NCI-H2107 (cell line): Measurements from ENCODE around the gene CSF1R.
"Not testable (repeated sequence)": the region's sequence is repeated elsewhere in the genome, so short reads cannot be mapped to it uniquely, and the experiment has no call there.

ENCODE experiments used
- DNase-seq: peaks from one replicate; lab custom pipeline; 2025; lab: John Stamatoyannopoulos, UW

Gene CSF1R

DNA sequence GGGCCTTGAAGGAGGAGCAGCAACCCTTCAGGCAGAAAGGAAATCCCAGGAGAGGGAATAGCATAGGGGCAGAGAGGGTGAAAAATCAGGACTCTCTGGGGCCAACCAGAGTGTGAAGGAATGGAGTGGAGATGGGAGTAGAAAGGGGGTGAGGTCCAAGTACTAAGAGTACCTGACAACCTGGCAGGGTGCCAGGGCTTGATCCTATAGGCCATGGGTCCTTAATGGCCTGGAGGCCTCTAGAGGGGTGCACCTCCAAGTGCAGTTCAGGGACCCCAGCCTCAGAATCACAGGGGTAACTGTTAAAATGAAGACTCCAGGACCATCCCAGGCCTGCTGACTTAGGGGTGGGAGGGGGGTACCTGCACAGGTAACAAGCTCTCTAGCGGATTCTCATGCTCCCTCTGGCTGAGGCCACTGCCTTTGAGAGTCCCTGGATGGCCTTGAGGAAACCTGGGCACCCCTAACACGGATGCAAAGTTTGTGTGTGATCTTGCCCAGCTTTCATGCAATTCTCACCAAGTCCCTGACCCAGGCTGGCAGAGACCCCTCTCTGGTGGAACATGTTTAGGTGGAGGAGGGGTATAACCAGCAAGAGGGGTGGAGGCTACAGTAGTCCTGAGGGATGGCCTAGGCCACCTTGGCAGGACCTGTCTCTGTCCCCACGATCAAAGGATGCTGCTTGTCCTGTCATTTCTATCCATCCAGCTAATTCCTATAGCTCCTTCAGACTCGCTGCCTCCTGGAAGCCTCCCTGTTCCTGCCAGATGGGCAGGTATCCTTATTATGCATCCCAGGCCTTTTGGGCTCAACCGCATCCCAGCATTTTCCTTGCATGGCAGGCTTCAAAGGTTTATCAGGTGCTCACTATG is 17.6 kb upstream of the CSF1R start:
- DNase-seq = no peak

DNA sequence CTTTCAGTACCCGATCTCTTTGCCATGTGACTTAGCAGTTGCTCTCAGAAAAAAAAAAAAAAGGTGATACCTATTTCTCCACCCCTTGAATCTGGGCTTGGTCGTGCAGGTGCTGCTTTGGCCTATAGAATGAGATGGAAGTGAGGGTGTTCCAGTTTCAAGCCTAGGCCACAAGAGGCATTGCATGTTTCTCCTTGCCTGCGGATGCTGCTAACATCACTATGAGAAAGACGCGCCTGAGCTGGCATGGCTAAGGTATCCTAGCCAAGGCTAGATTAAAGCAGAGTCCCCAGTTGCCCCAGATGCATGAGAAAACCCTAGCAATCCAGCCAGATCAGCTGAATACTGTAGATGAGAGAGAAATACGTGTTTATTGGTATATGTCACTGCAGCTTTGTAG is 14.7 kb upstream of the CSF1R start:
- DNase-seq = no peak

DNA sequence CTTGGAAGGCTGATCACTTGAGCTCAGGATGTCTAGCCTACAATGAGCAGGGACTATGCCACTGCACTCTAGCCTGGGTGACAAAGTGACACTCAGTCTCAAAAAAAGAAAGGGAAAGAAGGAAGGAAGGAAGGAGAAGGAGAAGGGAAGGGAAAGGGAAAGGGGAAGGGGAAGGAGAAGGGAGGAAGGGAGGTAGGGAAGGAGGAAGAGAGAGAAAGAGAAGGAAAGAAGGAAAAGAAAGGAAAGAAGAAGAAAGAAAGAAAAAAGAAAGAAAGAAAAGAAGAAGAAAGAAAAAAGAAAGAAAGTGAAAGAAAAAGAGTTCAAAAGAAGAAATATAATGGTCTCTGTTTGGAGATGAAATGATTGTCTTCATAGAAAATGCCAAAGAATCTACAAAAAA is 10.8 kb upstream of the CSF1R start:
- DNase-seq = no peak

DNA sequence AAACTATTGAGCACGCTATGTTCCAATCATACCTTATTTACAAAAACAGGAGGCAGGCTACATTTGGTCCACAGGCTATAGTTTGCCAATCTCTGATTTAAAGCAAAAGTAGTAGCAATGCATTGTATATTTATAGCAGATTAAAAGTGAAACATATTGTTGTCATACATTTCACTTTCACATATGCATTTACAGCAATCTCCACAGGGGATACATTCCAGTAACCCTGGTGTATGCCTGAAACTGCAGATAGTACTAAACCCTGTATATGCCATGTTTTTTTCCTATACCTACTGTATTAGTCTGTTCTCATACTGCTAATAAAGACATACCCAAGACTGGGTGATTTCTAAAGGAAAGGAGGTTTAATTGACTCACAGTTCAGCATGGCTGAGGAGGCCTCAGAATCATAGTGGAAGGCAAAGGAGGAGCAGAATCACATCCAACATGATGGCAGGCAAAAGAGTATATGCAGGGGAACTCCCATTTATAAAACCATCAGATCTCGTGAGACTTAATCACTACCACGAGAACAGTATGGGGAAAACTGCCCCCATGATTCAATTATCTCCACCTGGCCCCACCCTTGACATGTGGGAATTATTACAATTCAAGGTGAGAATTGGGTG is 5.9 kb upstream of the CSF1R start:
- no peak for DNase-seq

DNA sequence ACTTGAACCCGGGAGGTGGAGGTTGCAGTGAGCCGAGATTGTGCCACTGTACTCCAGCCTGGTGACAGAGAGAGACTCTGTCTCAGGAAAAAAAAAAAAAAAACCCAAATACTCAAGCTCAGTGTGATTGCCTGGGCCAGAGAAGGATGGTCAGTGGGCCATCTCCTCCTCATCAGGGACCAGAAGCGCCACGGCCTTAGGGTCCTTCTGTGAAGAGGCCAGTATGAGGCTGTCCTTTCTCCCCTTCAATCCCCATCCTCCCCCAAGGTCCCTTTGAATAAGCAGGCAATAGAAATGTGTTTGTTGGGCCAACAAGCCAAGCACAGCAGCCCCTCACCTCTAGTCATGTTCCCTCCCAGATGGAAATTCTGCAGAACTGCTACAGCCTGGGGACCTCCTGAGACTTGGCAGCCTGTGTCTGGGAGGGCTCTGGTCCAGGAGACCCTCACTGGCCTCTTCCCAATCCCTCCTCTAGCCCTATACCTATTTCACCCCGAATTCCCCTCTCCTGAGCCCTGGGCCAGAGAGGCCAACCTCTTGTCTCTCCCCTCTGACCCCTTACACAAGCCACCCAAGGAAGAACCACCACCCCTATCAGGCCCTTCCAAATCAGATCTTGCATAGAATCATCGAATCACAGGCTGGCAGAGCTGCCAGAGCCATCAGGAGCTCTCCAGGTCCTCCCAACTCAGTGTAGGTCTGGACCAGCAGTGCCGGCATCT is 1.0 kb downstream of the CSF1R start:
- DNase-seq = no peak

DNA sequence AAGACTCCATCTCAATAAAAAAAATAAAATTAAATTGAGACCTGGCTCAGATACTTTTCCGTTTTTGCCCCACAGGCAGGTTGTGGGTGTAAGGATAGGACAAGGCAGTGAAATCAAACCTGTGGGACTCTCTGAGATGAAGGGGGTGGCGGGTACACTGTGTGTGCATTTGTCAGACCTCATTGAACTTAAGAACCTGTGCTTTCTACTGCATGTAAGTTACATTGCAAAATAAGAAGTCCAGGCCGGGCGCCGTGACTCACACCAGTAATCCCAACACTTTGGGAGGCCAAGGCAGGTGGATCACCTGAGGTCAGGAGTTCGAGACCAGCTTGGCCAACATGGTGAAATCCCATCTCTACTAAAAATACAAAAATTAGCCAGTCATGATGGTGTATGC is 1.6 kb downstream of the CSF1R start:
- not testable (repeated sequence) for DNase-seq

DNA sequence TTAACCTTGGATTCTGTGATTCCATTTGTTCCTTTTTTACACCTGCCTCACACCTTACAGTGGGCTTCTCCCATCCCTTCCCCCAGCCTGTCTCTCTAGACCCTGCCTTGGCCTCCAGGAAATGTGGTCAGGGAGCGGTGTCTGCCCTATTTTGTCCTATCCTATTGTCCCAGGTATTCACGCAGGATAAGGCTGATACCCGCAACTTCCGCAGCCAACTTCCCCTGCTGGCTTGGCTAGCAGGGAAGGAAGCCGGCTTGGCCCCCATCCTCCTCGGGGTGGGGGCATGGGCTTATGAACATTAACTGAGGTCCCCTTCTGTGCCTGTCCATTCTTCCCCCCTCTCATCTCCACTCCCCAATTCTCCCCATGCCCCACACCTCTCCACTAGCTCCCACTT is 3.5 kb downstream of the CSF1R start:
- DNase-seq = no peak

DNA sequence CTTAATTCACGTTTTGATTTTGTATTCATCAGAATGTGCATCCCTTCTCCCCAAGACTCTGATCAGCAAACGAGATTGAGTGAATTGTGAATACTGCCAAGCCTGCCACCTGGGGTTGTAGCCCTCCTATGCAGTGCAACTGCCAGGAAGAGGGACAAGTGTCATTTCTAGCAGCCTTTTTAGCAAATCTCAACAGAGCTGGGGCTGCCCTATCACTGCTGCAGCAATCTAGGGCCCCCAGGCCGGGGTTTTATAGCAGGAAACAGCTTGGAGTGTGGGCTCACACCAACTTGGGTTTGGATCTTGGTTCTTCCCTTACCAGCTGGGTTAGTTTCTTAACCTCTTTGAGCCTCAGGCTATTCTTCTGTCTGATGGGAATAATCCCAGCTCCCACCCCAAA is 4.0 kb downstream of the CSF1R start:
- DNase-seq = no peak

DNA sequence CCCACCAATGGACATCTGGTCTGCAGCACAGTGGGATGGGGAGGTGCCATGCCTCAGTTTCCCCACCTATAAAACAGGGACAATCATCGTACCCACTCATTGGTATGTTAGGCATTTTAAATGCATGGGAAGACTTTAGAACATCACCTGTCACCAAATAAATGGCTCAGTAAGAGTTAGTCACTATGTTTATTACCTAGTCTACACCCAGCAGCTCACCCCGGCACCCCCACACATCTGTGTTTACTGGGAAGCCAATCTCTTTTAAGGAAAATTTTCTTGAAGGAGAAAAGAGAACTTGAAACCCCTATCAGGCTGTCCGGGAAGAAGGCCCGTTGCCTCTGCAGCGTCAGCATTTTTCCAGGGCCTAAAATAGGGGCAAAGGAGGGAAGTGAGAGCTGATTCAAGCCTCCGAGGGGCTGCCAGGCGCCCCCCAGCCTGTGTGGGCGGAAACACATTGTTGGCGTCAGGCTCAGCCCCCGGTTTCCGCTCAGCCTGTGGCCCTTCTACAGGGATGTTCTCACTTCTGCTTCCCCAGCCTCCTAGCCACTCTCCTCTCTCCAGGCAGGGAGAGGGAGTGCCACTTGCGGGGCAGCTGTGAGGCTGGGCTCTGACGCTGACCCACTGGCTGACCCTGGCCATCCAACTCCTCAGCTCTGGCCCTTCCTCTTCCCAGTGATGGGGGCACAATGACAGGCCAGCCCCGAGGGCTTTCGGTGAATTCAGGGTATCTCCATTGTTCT is 4.6 kb downstream of the CSF1R start:
- DNase-seq = no peak

DNA sequence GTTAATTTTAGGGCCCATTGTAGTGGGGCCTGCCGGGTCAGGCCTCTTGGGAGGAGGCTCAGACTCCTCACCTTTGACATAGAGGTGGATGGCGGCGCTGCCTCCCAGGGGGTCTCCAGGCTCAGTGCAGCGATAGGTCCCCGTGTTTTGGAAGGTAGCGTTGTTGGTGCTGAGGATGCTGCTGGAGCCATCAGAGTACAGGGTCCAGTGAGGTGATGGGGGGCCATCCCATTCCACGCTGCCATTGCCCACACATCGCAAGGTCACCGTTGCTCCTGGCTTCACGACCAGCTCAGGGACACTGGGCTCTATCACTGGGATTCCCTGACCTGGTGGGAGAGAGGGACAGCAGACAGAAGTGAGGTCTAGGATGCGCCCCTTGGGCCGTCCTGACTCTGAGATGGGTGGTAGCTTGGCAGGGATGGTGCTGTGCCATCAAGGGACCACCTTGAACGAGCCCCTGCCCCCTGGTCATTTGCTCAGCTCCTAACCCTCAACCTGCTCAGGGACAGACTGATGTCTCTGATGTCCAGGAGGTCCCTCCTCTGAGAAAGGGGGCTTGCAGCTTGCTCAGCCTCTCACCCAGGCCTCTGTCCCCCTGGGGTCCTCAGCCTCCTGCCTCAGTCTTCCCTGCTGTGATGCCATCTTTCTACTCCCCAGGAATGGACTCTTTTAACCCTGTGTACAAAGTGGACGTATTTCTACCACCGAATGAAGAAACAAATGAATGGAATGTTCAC is 5.5 kb downstream of the CSF1R start:
- no peak for DNase-seq

DNA sequence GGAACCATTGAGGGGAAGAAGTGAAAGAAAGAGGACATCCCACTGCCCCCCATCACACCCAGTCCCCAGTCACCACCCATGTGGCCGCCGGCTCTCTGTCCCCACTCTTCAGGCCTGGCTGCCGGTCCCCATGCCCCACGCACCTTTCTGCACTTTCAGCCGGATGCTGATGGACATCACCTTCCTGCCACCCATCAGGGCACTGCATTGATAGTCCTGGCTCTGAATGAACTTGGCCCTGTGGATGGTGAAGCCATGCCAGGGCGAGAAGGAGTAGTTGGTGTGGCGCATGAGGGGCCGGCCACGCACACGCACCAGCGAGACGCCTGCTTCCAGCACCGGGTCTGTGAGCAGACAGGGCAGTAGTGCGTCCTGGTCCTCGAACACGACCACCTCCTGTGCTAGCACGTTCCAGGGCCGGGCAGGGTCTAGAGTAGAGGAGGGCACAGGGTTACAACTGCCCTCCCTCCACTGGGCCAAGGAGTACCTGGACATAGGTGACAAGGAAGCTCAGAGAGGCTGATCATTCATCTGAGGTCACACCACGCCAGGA is 6.4 kb downstream of the CSF1R start:
- no peak for DNase-seq

DNA sequence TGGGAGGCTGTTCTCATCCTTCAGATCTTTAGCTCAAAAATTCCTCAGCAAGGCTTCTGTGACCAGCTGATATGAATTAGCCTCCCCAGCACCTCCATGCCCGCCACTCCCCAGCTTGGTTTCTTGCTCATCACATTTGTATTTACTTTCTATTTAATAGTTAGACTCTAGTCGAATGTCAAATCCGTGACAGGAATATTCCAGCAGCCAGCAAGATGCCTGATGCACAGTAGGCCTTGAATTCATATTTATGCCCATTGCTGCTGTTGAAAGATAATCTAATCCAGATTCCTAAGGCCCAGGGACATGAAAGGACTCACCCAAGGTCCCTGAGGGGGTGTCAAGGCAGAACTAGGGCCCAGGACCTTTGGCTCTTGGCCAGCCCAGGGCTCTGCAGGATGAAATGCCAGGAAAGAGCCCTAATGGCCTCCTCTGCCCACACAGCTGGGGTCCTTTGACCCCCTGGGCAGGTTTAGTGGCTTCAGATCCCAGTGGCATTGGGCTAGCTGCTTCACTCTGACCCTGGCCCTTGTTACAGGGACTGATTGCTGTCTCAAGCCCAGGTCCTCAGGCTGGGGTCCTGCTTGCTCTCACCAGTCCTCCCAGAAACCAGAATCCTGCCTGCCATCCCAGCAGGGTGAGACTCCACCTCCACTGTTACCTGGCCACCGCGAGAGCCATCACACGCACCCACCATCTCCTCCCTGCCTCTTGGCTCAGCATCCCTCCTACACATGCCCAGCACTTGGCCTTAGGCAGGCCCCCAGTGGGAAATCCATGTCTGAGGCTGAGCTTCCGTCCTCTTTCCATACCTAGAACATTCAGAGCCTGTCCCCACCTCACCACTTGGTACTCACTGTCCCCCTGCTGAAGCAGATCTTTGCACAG is 7.3 kb downstream of the CSF1R start:
- no peak for DNase-seq

DNA sequence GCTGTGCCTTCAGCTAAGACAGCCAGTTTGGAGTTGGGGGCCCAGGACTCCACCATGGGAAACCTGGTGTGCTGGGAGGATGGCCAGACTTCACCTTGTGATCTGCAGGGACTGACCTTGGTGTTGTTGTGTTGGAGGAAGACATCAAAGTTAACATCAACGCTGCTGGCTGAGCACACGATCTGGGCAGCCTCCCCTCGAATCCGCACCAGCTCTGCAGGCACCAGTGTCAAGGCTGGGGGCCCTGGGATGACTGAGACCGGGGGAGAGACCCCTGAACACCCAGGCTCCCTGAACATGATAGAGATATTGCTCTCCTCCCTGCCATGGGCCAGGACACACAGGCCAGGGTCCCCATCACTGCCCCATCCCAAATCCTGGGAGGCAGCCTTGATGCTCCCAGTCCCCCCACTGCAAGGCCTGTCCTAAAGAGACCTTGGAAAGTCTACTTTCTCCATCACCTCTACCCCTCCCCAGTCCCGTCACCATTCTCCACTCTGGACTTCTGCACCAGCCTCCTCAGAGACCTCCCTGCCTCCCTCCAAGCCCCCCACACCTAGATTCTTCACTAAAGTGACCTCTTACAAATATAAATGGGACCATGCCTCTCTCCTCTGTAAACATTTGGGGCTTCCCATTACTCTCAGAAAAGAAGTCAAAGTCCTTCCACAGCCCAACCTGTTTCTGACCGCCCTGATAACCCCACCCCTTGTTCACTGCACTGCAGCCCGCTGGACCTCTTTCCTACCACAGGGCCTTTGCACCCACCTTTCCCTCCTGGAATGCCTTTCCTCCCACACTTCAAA is 8.2 kb downstream of the CSF1R start:
- no peak for DNase-seq

DNA sequence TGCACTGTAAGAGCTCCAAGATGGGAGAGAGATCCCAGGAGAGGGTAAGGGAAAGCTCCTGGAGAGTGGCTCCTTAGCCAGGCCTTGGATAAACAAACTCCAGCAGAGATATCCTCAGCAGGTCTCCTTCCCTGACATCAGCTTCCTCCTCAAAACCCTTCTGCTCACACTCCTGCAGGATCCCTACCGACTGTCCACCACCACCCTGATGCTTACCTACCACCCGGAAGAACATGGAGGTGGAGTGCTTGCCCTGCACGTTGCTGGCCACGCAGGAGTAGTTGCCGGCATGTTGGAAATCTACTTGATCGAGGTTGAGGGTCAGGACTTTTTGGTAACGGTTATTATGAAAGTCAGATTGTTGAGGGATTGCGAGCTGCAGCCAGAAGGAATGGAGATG is 9.3 kb downstream of the CSF1R start:
- no peak for DNase-seq

DNA sequence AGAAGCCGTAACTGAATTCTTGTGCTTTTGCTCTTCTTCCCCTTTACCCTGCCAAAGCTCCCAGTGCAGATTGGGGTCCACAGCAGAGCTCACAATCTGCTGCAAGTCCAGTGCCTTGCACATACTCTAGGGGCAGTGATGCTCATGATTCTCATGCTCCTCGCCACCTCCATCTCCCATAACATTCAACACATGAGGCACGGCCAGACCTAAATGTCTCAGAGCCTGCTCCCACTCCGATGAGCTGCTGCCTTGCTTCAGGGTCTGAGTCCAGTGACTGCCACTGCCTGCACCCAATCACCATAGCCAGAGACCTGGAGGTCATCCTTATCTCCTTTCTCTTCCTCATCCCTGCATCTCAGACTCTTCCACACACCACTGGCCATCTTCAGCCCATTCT is 10.5 kb downstream of the CSF1R start:
- no peak for DNase-seq

DNA sequence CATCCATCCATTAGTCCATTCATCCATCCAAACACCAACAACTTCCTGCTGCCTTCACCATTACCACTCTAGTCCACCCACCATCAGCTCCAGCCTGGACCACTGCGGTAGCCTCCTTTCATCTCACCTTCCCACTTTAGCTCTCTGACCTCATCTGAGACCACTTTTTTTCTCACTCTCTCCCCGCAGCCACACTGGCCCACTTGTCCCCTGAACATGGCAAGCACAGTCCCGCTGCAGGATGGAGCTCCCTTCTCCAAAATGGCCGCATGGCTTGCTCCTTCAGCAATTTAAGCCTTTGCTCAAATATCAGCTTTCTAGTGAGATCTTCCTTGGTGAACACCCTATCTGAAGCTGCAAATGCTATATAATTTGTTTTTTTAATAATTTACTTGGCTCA is 11.1 kb downstream of the CSF1R start:
- DNase-seq = no peak

DNA sequence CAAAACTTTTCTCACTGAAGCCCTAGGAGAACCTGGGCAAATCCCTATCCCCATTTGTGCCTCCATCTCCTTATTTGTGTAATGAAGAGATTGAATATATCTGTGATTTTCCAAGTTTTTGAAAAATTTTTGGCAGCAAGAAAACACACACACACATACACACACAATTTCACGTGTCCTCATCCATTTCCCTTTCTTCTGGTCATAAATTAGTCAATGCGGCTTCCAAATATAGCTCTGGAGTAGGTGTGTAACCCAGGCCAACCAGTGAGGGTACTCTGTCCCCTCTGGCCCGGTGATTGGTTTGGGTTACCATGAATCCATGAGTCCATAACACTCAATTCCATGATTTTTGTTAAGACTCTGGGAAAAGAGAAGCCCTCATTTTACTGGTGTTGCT is 12.7 kb downstream of the CSF1R start:
- DNase-seq = no peak

DNA sequence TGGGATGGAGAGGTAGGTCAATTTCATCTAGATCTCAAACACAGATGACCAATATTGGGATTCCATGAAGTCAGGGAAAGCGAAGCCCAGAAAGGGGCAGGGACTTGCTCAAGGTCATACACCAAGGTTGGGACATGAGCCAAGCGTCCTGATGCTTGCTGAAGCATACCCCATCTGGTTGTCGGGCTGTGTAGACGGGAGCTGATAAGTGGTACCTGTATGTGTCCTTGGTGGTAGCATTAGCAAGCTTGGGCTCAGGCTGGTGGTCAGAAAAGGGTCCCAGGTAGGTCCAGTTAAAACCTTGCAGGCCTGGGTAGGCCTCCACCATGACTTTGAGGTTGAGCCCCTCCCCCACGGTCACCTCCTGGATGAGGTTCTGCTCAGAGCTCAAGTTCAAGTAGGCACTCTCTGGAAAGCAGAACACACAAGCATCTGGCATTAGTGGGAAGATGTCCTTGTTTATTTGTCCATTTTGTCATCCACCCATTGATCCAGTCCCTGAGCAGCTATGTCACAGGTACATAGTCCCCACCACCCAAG is 13.2 kb downstream of the CSF1R start:
- no peak for DNase-seq

DNA sequence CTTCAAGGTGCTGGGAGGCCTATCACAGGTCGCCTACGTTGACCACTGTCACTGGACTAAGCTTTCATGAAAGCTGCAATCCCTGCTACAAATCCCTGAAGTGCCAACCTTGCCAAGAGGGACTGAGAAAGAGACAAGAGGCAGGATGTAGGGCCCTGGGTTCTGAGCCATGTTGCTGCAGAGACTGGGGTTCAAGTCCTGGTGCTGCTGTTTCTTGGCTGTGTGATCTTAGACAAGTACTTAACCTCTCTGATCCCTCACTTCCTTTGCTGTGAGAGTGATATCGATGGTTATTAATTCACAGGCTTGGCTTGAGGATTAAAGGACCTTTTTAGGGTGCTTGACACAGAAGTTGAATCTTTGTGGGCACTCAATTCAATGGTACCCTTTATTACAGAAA is 15.5 kb downstream of the CSF1R start:
- DNase-seq = no peak
